Measurements from ENCODE around the gene NPFFR2.
A peak's percentile ranks its signal among the peaks of the same experiment; 100 is the strongest.
"Not testable (repeated sequence)": the region's sequence is repeated elsewhere in the genome, so short reads cannot be mapped to it uniquely, and the experiment has no call there.

NPFFR2 gene

DNA sequence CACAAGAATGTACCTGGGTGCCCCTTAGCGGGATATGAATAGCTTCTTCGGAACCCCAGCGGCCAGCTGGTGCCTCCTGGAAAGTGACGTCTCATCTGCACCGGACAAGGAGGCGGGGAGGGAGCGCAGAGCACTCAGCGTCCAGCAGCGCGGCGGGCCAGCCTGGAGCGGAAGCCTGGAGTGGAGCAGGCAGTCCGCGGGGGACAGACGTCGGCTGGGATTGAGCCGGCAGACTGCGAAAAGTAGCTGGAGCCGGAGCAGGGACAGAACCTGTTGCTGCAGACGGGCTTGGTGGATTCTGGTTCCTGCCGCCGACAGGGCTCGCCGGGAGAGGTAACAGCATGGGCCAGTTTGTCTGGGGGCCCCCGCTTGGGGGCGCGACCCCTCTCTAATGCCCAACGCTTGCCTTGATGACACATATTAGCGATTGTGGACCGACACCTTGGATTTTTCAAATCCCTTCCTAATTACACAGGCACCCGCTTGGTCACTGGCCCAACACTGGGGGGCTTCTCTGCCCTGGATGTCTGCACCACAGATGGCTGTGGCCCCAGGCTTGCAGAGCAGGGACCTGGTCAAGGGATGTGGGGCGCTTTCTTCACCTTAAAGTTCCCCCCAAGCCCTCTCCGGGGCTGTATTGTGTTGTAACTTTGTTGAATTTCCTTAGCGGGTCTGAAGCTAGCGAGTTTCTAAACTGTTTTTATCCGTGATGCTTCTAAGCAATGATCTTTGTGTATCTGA, at the start of gene NPFFR2:
TSS of gene NPFFR2 (plus strand) at position 133 of the 741 bp plus-strand sequence. CDS start 96,592 bp downstream, outside the sequence.
- DNase-seq, result no peak

DNA sequence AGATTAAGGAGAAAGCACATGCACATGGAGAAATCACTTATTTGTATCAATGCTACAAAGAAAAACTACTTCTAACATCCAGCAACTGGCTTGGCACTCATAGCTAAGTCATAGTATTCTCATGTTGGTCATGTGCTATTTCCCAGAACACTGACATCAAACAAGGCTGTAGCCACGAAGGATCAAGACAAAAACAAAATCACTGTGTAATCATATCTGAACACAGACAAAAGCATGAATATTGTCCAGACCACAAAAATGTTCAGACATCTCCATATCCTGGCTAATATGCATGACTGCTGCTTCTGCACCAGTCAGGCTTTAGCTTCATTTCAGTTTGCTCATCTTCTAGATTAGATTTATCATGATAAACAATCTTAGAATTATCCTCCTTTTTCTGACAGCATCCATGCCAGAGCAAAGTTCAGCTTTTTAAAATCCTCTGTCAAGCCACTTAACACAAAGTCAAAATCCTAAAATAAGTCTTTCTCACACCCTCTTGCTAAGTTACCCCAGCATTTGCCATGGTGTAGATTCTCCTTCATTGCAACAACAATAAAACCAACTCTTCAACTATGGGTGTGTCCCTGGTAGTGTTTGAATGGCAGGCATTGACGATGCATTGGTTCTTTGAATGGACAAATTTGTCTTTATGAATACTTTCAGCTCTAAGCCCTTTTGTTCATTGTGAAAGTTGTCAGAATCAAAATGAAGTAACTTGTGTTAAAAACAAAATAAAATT, 39.1 kb upstream of the NPFFR2 start:
- no peak for DNase-seq

GRCh38 chr4:71994559-71994958, 37.2 kb upstream of the NPFFR2 start:
- no peak for DNase-seq

- DNase-seq, result no peak
These were observed 36.5 kb upstream of the NPFFR2 start for GRCh38 chr4:71995297-71995696.

DNA sequence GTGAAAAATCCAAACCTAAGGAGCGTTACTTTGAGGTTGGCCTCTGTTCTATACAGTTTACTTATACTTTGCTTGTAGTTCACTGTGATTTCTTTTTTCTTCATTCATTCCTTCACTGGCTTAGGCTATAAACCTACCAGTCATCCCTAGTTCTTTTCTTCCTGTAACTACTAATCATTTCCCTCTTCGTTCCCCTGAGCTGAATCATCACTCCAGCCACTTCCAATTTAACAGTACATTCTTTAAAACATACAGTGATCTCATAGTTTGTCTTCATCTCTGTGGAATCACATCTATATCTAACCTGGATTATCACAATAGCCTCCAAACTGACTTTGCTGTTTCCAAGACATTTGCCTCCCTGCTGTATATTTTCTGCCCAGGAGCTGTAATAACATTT, 25.2 kb upstream of the NPFFR2 start:
- DNase-seq, result no peak

DNA sequence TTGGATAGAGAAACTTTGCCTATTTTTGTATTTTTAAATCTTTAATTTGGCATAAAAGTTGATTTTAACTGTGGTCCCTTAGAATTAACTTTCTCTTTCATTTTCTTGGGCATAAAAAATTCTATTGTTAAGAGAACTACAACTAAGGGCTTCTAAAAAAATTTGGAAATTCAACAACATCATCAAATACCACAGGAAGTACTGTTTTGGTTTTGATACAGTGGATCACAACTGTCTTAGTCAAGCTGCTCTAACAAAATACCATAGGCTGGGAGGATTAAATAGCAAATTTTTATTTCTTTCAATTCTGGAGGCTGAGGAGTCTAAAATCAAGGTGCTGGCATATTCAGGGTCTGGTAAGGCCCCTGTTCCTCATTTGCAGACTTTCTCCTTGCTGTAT, 19.9 kb upstream of the NPFFR2 start:
- DNase-seq, result no peak

DNA sequence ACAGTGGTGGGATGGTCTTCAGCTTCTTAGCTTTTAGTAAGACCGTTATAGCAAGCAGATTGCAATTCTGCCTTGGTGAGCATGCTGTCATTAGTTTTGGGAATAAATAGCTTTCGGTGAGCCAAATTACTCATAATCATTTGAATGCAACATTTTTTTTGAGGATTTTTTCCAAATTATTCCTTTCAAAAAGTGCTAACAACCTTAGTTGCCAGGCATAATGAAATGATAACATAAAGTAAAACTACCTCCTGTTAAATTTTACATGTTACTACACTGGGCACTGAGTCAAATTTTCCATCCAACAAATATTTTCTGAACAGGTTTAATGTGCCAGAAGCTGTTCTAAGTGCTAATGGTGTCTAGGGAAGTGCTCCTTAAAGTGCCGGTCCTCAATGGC, 15.8 kb upstream of the NPFFR2 start:
- DNase-seq, result no peak

- DNase-seq, result no peak
These were observed 12.1 kb upstream of the NPFFR2 start for GRCh38 chr4:72019688-72020087.

GRCh38 chr4:72022553-72022952, 9.2 kb upstream of the NPFFR2 start:
- DNase-seq, result no peak

DNA sequence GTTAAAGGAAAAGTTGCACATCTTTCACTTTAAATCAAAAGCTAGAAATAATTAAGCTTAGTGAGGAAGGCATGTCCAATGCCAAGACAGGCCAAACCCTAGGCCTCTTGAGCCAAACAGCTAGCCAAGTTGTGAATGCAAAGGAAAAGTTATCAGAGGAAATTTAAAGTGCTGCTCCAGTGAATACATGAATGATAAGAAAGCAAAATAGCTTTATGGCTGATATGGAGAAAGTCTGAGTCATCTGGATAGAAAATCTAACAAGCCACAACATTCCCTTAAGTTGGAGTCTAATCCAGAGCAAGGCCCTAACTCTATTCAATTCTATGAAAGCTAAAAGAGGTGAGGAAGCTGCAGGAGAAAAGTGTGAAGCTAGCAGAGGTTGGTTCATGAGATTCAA, 23.8 kb downstream of the NPFFR2 start:
- no peak for DNase-seq

DNA sequence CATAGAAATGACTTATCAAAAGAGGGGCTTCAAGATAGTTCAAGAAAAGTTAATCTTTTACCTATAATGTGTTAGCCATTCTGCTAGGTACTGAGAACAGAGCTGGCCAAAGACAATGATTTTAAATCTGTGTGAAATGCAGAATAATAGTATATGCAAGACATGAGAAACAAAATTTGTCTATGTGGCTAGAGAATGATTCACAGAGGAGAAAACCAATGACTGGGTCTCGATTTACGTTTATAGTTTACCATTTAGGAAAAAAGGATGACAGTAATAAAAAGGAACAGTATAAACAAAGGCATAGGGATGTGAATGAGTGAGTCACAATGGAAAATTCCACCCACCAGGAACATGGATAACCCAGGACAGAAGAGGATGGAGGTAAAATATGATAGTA, 31.9 kb downstream of the NPFFR2 start:
- no peak for DNase-seq

- no peak for DNase-seq
These were observed 35.3 kb downstream of the NPFFR2 start for GRCh38 chr4:72067051-72067450.

DNA sequence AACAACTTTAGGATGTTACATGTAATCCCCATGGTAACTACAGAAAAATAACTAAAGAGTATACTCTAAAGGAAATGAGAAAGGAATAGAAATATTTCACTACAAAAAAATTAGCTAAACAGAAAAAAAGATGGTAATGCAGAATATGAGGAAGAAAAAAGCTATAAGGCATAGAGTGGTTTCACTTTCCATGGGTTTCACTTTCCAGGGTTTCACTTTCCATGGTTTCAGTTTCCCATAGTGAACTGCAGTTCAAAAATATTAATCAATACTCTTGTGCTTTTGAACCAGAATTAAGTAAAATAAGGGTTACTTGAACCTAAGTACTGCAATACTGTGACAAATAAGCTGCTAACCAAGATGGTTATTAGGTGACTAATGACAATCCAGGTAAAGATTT, 42.0 kb downstream of the NPFFR2 start:
- peak; percentile 45 for DNase-seq

DNA sequence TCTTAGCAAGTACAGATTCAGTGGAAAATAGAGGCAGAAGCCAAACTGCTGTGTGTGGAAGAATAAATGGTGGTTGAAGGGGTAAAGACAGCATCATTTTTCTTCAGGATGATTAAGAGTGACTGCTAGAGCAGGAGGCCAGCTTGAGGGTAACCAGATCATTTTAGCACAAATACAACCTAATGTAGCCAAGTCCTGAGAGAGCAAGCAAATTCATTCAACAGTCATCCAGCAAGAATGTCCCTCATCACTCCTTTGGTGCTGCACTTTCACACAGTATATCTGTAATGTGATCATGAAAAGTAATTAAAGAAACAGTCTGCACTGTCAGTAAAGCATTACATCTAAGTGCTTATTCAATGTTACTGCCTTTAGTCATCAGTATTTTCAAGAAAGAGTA, 44.8 kb downstream of the NPFFR2 start:
- no peak for DNase-seq

DNA sequence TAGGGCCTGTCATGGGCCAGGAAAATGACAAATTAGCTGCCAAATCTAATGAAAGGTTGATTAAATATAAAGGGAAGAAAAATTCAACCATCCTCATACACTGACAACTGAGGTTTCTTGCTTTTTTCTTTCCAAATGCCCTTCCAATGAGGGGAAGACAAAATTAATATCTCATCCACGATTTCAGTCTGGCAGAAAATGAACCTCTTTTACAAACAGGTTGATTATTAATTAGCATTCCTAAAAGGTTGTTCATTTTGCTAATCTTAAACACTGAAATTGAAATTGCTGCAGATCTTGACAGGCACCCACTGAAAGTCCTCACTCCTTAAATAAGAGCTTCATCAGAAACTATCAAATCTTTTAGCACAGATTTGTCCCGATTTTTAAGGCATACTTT, 45.5 kb downstream of the NPFFR2 start:
- no peak for DNase-seq

- DNase-seq, result peak; percentile 91
These were observed 52.8 kb downstream of the NPFFR2 start for GRCh38 chr4:72084587-72085011.

DNA sequence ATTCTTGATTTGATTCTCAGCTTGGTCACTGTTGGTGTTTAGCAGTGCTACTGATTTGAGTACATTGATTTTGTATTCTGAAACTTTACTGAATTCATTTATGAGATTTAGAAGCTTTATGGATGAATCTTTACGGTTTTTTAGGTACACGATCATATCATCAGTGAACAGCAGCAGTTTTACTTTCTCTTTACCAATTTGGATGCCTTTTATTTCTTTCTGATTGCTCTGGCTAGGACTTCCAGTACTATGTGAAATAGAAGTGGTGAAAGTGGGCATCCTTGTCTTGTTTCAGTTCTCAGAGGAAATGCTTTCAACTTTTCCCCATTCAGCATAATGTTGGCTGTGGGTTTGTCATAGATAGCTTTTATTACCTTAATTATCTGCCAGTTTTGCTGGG, 58.8 kb downstream of the NPFFR2 start:
- DNase-seq, result not testable (repeated sequence)

DNA sequence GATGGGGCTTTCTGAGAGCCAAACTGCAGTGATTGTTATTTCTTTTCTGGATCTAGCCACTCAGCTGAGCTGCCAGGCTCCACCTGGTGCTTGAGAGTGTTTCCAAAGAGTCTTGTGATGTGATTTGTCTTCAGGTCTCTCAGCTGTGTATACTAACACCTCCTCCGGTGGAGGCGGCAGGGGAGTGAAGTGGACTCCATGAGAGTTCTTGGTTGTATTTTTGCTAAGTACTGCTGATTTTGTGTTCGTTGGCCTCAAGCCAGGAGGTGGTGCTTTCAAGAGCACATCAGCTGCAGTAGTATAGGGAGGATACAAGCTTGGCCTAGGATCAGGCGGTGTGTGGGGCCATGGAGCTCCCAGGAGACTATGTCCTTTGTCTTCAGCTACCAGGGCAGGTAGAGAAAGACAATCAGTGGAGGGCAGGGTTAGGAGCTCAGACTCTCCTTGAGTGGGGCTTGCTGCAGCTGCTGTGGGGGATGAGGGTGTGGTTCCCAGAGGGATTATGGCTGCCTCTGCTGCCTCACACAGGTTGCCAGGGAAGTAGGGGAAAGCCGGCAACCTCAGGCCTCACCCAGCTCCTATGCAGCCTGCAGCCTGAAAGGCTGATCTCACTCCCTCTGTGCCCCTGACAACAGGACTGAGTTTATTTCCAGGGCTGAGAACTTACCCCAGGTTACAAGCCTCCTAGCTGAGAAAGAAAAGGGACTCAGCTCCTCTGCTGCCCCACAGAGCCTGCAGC, 62.4 kb downstream of the NPFFR2 start:
- DNase-seq, result no peak

DNA sequence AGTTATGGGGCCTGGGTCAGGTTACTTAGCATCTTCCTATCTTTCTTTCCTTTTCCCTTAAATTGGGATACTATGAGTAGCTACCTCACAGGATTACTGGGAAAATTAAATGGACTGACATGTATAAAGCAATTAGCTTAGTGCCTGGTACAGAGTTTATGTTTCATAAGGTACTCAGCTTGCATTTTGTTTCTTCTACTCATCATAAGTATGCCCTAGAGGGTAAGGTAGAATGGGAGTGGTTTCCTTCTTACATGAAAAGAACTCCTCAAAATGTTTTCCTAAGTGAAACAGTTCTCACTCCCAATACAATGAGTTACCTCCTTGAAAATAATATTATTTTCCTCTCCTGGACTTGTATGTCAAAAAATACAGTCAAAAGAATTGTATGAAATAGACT, 75.7 kb downstream of the NPFFR2 start:
- DNase-seq, result no peak

DNA sequence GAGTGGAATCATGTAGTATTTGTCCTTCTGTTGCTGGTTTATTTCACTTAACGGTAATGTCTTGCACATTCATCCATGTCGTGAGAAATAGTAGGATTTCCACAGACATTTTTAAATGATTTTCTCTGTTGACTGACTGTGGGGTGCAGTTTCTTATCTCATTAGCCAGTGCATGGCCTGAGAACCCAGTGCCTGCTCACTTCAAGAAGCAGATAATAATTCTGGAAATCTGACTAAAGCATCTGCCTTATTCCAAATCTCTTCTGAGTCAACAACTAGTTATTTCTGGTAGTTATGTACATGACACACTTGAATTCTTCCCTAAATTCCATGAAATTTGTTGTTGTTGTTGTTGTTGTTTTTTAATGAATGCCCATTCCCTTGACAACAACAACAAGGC, 77.6 kb downstream of the NPFFR2 start:
- DNase-seq, result no peak

DNA sequence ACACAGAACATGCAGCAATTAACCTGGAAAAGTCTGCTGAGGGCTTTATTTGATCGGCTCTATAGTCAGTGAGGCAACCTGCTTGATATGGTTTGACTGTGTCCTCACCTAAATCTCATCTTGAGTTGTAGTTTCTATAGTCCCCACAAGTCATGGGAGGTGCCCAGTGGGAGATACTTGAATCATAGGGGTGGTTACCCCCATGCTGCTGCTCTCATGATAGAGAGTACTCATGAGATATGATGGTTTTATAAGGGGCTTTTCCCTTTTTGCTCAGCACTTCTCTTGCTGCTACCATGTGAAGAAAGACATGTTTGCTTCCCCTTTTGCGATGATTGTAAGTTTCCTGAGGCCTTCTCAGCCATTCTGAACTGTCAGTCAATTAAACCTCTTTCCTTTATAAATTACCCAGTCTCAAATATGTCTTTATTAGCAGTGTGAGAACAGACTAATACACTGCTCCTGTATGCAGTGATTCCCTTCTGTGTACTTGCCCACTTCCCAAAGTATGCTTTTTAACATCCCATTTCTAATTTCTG, 78.2 kb downstream of the NPFFR2 start:
- DNase-seq, result peak; percentile 27

DNA sequence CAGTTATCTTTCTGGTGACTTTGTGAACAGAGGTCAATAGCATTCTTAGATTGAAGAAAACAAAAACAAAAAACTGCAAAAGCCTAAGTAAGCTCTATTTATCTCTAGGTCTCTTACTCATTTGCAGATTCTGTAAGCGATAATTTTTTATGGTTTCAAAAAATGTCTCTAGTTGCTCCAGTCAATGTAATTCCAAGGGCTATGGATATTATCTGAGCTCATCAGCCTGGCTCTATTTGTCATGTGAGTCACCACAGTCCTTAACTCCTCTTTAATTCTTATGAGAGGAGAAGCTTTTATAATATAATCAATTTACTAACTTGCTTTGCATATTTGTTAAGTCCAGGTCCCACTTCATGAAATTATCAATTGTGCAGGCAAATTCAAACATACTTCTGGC, 79.1 kb downstream of the NPFFR2 start:
- DNase-seq, result no peak

GRCh38 chr4:72111863-72112262, 80.1 kb downstream of the NPFFR2 start:
- peak; percentile 51 for DNase-seq
